Measurements from ENCODE around the gene CLEC11A.
"Not testable (repeated sequence)": the region's sequence is repeated elsewhere in the genome, so short reads cannot be mapped to it uniquely, and the experiment has no call there.

DNA sequence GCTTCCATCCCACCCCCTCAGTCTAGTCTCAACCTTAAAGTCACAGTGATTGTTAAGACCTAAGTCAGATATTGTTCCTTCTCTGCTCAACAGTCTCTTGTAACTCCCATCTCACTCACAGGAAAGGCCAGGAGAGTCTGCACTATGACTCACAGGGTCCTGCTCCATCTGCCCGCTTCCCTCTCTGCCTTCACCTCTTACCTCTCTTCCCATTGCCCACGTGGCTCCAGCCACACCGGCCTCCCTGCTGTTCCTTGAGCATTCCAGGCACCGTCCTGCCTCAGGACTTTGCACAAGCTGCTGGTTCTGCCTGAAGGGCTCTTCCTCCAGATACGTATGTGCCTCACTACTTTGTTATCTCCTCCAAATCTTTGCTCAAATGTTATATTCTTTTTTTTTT lies 44.1 kb downstream of the CLEC11A start:
- not testable (repeated sequence) for TF ChIP-seq MAX (CRISPR knock-in tag; IDR thresholded peaks at IDR 0.05); STAG1 (CRISPR knock-in tag; IDR thresholded peaks at IDR 0.05; ENCODE audit: borderline replicate concordance)
- TF ChIP-seq, protein P1, sequence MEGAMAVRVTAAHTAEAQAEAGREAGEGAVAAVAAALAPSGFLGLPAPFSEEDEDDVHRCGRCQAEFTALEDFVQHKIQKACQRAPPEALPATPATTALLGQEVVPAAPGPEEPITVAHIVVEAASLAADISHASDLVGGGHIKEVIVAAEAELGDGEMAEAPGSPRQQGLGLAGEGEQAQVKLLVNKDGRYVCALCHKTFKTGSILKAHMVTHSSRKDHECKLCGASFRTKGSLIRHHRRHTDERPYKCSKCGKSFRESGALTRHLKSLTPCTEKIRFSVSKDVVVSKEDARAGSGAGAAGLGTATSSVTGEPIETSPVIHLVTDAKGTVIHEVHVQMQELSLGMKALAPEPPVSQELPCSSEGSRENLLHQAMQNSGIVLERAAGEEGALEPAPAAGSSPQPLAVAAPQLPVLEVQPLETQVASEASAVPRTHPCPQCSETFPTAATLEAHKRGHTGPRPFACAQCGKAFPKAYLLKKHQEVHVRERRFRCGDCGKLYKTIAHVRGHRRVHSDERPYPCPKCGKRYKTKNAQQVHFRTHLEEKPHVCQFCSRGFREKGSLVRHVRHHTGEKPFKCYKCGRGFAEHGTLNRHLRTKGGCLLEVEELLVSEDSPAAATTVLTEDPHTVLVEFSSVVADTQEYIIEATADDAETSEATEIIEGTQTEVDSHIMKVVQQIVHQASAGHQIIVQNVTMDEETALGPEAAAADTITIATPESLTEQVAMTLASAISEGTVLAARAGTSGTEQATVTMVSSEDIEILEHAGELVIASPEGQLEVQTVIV (CRISPR knock-in tag; IDR thresholded peaks at IDR 0.05; ENCODE audit: borderline replicate concordance): not testable (repeated sequence)
- TF ChIP-seq, protein P2, sequence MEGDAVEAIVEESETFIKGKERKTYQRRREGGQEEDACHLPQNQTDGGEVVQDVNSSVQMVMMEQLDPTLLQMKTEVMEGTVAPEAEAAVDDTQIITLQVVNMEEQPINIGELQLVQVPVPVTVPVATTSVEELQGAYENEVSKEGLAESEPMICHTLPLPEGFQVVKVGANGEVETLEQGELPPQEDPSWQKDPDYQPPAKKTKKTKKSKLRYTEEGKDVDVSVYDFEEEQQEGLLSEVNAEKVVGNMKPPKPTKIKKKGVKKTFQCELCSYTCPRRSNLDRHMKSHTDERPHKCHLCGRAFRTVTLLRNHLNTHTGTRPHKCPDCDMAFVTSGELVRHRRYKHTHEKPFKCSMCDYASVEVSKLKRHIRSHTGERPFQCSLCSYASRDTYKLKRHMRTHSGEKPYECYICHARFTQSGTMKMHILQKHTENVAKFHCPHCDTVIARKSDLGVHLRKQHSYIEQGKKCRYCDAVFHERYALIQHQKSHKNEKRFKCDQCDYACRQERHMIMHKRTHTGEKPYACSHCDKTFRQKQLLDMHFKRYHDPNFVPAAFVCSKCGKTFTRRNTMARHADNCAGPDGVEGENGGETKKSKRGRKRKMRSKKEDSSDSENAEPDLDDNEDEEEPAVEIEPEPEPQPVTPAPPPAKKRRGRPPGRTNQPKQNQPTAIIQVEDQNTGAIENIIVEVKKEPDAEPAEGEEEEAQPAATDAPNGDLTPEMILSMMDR (IDR thresholded peaks at IDR 0.05 in 2 of 3, conservative IDR thresholded peaks at IDR 0.05 in 1 of 3; ENCODE audit: insufficient read depth in 2 of 3, low read depth in 1 of 3, low read length in 3 of 3): not testable (repeated sequence)
